Measurements from ENCODE around the gene PCMT1.
A peak's percentile ranks its signal among the peaks of the same experiment; 100 is the strongest.
"Not testable (repeated sequence)": the region's sequence is repeated elsewhere in the genome, so short reads cannot be mapped to it uniquely, and the experiment has no call there.

PCMT1 gene

GRCh38 chr6:149847939-149848267, 98.4 kb downstream of the PCMT1 start:
- H3K4me3 ChIP-seq (replicated peaks; ENCODE audit: insufficient read depth, low read length), result no peak overlapping the region
- TF ChIP-seq SPI1 (IDR thresholded peaks at IDR 0.05; ENCODE audit: borderline replicate concordance, low read depth) (no peak), POLR2AphosphoS5 (IDR thresholded peaks at IDR 0.05; ENCODE audit: low read depth) (no peak), GABPA (IDR thresholded peaks at IDR 0.05; ENCODE audit: low read depth) (no peak)
- TF ChIP-seq, protein P1, sequence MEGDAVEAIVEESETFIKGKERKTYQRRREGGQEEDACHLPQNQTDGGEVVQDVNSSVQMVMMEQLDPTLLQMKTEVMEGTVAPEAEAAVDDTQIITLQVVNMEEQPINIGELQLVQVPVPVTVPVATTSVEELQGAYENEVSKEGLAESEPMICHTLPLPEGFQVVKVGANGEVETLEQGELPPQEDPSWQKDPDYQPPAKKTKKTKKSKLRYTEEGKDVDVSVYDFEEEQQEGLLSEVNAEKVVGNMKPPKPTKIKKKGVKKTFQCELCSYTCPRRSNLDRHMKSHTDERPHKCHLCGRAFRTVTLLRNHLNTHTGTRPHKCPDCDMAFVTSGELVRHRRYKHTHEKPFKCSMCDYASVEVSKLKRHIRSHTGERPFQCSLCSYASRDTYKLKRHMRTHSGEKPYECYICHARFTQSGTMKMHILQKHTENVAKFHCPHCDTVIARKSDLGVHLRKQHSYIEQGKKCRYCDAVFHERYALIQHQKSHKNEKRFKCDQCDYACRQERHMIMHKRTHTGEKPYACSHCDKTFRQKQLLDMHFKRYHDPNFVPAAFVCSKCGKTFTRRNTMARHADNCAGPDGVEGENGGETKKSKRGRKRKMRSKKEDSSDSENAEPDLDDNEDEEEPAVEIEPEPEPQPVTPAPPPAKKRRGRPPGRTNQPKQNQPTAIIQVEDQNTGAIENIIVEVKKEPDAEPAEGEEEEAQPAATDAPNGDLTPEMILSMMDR (IDR thresholded peaks at IDR 0.05; ENCODE audit: insufficient read depth, low read length), result no peak
- H3K27me3 ChIP-seq (ENCODE audit: insufficient read depth, poor library complexity, severe bottlenecking), result no peaks in the 10 kb centered on the region
- H3K27ac ChIP-seq (replicated peaks), result no peak overlapping the region
- no peak for DNase-seq (ENCODE audit: low read depth in 1 of 2, low spot score in 1 of 2)

GRCh38 chr6:149848343-149848742, 98.8 kb downstream of the PCMT1 start:
- H3K4me3 ChIP-seq (replicated peaks; ENCODE audit: insufficient read depth, low read length), result not testable (repeated sequence)

DNA sequence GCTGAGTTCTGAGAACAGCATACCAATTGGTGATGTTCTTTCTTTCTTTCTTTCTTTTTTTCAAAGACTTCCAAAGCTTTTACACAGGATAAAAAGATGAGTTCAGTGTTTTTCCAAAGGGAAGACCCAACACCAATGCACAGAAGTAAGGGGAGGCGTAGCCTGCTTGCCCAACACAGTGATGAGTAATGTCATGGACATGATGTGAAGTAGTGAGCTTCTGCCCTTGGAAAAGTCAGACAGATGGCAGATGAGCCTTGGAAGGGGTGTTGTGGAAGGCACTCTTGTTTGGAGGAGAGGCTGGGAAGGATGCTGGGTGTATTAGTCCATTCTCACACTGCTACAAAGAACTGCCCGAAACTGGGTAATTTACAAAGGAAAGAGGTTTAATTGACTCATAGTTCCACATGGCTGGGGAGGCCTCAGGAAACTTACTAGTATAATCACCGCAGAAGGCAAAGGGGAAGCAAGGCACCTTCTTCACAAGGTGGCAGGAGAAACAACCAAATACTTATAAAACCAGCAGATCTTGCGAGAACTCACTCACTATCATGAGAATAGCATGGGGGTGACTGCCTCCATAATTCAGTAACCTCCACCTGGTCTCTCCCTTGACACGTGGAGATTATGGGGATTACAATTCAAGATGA, 102.0 kb downstream of the PCMT1 start:
- Histone ChIP-seq H3K27me3 (ENCODE audit: insufficient read depth, poor library complexity, severe bottlenecking) (no peaks in the 10 kb centered on the region), H3K4me3 (replicated peaks; ENCODE audit: insufficient read depth, low read length) (no peak overlapping the region), H3K27ac (replicated peaks) (no peak overlapping the region)
- no peak for DNase-seq (ENCODE audit: low read depth in 1 of 2, low spot score in 1 of 2)
- TF ChIP-seq GABPA (IDR thresholded peaks at IDR 0.05; ENCODE audit: low read depth) (no peak), POLR2AphosphoS5 (IDR thresholded peaks at IDR 0.05; ENCODE audit: low read depth) (no peak), REST (IDR thresholded peaks at IDR 0.05; ENCODE audit: insufficient replicate concordance, low read depth) (no peak), SPI1 (IDR thresholded peaks at IDR 0.05; ENCODE audit: borderline replicate concordance, low read depth) (no peak)
- TF ChIP-seq, protein P1 (IDR thresholded peaks at IDR 0.05; ENCODE audit: insufficient read depth, low read length), result no peak

More at GRCh38 chr6:149848343-149848742, 98.8 kb downstream of the PCMT1 start:
- H3K27me3 ChIP-seq (ENCODE audit: insufficient read depth, poor library complexity, severe bottlenecking); H3K27ac ChIP-seq (replicated peaks); DNase-seq (ENCODE audit: low read depth in 1 of 2, low spot score in 1 of 2): not testable (repeated sequence)

DNA sequence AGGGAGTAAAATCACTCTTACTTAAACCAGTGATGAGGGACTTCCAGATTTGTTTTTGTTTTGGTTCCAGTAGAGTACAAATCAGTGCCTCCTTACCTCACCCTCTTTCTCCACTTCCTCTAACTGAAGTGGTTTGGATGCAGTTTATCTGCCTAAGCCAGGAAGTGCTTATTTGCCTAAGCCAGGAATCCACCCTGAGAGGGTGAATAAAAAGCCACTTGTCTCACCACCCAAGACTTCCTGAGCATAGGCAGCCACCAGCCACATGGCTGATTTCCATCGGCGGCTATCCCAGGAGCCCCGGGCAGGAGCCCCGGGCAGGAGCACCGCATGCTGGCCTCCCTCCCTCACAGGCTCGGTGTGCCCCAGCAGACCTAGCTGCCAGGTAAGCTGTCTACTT, 102.6 kb downstream of the PCMT1 start:
- Histone ChIP-seq H3K27ac (replicated peaks) (no peak overlapping the region), H3K27me3 (ENCODE audit: insufficient read depth, poor library complexity, severe bottlenecking) (no peaks in the 10 kb centered on the region), H3K4me3 (replicated peaks; ENCODE audit: insufficient read depth, low read length) (no peak overlapping the region)
- no peak for DNase-seq (ENCODE audit: low read depth in 1 of 2, low spot score in 1 of 2)
- TF ChIP-seq POLR2AphosphoS5 (IDR thresholded peaks at IDR 0.05; ENCODE audit: low read depth) (no peak), SPI1 (IDR thresholded peaks at IDR 0.05; ENCODE audit: borderline replicate concordance, low read depth) (peak; percentile 74; the same call in 1 of the 2 replicates), REST (IDR thresholded peaks at IDR 0.05; ENCODE audit: insufficient replicate concordance, low read depth) (no peak)

GRCh38 chr6:149852881-149853280, 103.3 kb downstream of the PCMT1 start:
- Histone ChIP-seq H3K4me3 (replicated peaks; ENCODE audit: insufficient read depth, low read length) (no peak overlapping the region), H3K27ac (replicated peaks) (no peak overlapping the region), H3K27me3 (ENCODE audit: insufficient read depth, poor library complexity, severe bottlenecking) (no peaks in the 10 kb centered on the region)
- TF ChIP-seq, protein P1 (IDR thresholded peaks at IDR 0.05; ENCODE audit: insufficient read depth, low read length), result no peak
- TF ChIP-seq REST (IDR thresholded peaks at IDR 0.05; ENCODE audit: insufficient replicate concordance, low read depth), result no peak
- TF ChIP-seq GABPA (IDR thresholded peaks at IDR 0.05; ENCODE audit: low read depth), result no peak
- no peak for TF ChIP-seq POLR2AphosphoS5 (IDR thresholded peaks at IDR 0.05; ENCODE audit: low read depth)
- TF ChIP-seq SPI1 (IDR thresholded peaks at IDR 0.05; ENCODE audit: borderline replicate concordance, low read depth), result no peak
- no peak for DNase-seq (ENCODE audit: low read depth in 1 of 2, low spot score in 1 of 2)

DNA sequence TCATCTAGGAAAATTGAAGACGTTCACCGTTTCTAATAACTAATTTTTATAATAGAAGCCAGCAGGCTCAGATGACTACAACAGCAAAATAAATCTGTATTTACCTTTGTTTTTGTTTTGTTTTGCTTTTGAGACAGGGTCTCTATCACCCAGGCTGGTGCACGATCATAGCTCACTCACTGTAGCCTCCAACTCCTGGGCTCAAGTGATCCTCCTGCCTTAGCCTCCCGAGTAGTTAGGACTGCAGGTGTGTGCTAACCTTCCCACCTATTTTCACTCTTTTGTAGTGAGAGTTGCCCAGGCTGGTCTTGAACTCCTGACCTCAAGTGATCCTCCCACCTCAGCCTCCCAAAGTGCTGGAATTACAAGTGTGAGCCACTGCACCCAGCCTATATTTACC, 104.5 kb downstream of the PCMT1 start:
- H3K27me3 ChIP-seq (ENCODE audit: insufficient read depth, poor library complexity, severe bottlenecking); H3K27ac ChIP-seq (replicated peaks); H3K4me3 ChIP-seq (replicated peaks; ENCODE audit: insufficient read depth, low read length); DNase-seq (ENCODE audit: low read depth in 1 of 2, low spot score in 1 of 2): not testable (repeated sequence)
